Stimulated activated naive CD4-positive, alpha-beta T cell treated with Interleukin-2 at 50 U/mL for 16 hours (primary cell): ENCODE results near the gene AMZ1.
"Not testable (repeated sequence)": the region's sequence is repeated elsewhere in the genome, so short reads cannot be mapped to it uniquely, and the experiment has no call there.

ENCODE experiments used
- DNase-seq: peaks from one replicate; lab custom pipeline; 2025; lab: John Stamatoyannopoulos, UW

Gene AMZ1

DNA sequence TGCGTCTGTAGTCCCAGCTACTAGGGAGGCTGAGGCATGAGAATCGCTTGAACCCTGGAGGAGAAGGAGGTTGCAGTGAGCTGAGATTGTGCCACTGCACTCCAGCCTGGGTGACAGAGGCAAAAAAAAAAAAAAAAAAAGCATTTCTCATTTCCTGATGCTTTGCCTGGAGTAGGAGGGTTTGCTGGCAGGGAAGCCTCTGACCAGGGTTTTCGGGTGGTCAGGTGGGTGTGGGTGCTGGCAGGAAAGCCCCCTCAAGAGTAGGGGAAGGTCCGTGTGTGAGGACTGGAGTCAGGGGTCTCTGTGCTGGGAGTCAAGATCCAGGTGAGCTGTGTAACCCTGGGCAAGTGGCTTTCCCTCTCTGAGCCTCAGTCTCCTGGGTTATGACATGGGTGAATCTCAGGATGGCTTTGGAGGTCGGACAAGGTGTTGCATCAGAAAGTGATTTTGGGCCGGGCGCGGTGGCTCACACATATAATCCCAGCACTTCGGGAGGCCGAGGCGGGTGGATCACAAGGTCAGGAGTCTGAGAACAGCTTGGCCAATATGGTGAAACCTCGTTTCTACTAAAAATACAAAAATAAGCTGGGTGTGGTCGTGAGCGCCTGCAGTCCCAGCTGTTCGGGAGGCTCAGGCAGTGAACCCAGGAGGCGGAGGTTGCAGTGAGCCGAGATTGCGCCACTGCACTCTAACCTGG lies 3.2 kb downstream of the AMZ1 start:
- DNase-seq = no peak

- not testable (repeated sequence) for DNase-seq
Measured at GRCh38 chr7:2691932-2692439, 4.0 kb downstream of the AMZ1 start.

GRCh38 chr7:2692543-2692942 lies 4.5 kb downstream of the AMZ1 start:
- no peak for DNase-seq

DNA sequence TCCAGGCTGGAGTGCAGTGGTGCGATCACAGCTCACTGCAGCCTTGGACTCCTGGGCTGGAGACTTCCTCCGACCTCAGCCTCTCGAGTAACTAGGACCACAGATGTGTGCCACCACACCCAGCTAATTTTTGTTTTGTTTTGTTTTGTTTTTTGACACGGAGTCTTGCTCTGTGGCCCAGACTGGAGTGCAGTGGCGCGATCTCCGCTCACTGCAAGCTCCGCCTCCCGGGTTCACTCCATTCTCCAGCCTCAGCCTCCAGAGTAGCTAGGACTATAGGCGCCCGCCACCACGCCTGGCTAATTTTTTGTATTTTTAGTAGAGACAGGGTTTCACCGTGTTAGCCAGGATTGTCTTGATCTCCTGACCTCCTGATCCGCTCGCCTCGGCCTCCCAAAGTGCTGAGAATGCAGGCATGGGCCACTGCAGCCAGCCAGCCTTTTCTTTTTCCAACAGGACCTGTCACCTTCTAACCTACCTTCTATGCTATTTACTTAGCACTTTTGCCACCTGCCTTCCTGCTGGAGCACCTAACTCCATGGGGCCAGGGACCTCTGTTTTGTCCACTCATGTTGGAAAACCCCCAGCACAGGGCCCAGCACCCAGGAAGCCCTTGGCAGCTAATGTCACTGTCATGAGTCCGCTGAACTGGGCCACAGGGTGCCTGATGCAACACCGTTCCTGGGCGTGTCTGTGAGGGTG lies 5.6 kb downstream of the AMZ1 start:
- DNase-seq = not testable (repeated sequence)

GRCh38 chr7:2694122-2694436 lies 6.1 kb downstream of the AMZ1 start:
- DNase-seq = not testable (repeated sequence)

- peak; percentile 51 for DNase-seq
Measured at GRCh38 chr7:2698581-2699288, 10.7 kb downstream of the AMZ1 start.

GRCh38 chr7:2699289-2699620 lies 11.3 kb downstream of the AMZ1 start:
- DNase-seq = no peak

GRCh38 chr7:2700141-2700850 lies 12.3 kb downstream of the AMZ1 start:
- no peak for DNase-seq

- DNase-seq = no peak
Measured at GRCh38 chr7:2701424-2701823, 13.4 kb downstream of the AMZ1 start.

- DNase-seq = no peak
Measured at GRCh38 chr7:2701832-2702593, 14.0 kb downstream of the AMZ1 start.

GRCh38 chr7:2702594-2702957 lies 14.6 kb downstream of the AMZ1 start:
- no peak for DNase-seq

DNA sequence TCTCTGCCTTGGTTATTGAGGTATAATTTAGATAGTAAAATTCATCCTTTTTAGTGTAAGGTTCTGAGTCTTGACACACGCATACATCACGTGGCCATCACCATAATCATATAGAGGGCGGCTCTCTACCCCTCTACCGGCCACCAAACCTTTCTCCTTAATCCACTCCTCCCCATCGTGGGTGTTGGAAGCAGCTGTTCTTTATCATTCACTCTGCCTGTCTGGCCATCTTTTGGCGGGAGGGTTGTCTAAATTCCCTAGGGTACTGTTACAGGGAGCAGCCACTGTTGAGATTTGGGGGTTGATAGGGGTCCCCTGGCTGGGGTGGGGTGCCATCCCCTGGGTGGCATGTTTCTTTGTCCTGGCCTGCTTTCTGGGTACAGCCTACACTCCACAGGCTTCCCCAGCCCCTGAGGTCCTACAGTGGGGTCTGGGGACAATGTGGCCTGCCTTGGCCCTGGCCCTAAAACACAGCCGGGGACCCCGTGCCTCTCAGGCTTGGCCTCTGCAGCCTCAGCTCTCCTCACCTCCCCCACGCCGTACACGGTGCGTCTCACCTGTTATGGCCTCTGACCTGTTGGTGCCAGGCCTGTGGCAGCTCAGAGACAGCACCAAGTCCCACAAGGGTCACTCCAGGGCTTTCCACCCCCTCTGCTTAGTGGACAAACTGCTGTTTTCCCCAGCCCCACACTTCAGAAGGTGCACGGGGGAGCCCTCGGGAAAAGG lies 17.5 kb downstream of the AMZ1 start:
- no peak for DNase-seq

GRCh38 chr7:2706685-2707126 lies 18.7 kb downstream of the AMZ1 start:
- DNase-seq = no peak

DNA sequence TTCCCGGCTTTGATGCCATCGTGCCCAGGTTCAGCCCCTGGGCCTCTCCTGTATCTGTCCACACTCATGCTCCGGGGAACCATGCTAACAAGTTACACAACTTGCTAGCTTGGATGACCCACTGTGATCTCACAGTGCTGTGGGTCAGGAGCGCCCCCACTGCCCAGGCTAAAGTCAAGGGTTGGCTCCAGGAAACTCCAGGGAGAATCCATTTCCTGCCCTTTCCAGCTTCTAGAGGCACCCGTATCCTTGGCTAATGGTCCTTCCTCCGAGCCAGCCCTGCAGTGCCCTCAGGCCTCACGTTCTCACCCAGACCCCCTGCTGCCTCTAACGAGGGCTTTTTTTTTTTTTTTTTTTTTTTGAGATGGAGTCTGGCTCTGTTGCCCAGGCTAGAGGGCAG lies 19.5 kb downstream of the AMZ1 start:
- no peak for DNase-seq

DNA sequence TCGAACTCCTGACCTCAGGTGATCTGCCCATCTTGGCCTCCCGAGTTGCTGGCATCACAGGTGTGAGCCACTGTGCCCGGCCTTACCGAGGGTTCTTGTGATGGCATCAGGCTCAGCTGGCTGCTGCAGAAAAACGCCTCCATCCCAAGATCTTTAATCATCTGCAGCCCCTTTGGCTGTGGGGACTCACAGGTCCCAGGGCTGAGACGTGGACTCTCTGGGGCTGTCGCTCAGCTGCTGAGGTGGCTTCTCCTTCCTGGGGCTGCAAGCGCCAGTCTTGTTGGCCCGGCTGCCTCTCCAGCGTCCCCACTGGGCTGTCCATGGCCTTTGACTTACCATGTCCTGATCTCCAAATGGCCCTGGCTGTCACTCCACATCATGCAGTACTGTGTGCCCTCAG lies 20.0 kb downstream of the AMZ1 start:
- no peak for DNase-seq

- DNase-seq = no peak
Measured at GRCh38 chr7:2708547-2709310, 20.7 kb downstream of the AMZ1 start.

- peak; percentile 70 for DNase-seq
Measured at GRCh38 chr7:2709553-2710285, 21.7 kb downstream of the AMZ1 start.

GRCh38 chr7:2710286-2710655 lies 22.3 kb downstream of the AMZ1 start:
- DNase-seq = peak; percentile 60

GRCh38 chr7:2710901-2711551 lies 23.0 kb downstream of the AMZ1 start:
- no peak for DNase-seq
